ENCODE results near the gene PTCD2. TPM values are rescaled to one million over a fixed set of nuclear protein-coding genes. Genes with fewer than 3 reads are reported as not detected.

The PTCD2 gene
- total RNA-seq (2022; extraction: Qiagen RNA extraction; ENCODE audit: low read depth): 7.7 to 10.3 TPM (median 9.1 TPM) in 5 replicates

DNA sequence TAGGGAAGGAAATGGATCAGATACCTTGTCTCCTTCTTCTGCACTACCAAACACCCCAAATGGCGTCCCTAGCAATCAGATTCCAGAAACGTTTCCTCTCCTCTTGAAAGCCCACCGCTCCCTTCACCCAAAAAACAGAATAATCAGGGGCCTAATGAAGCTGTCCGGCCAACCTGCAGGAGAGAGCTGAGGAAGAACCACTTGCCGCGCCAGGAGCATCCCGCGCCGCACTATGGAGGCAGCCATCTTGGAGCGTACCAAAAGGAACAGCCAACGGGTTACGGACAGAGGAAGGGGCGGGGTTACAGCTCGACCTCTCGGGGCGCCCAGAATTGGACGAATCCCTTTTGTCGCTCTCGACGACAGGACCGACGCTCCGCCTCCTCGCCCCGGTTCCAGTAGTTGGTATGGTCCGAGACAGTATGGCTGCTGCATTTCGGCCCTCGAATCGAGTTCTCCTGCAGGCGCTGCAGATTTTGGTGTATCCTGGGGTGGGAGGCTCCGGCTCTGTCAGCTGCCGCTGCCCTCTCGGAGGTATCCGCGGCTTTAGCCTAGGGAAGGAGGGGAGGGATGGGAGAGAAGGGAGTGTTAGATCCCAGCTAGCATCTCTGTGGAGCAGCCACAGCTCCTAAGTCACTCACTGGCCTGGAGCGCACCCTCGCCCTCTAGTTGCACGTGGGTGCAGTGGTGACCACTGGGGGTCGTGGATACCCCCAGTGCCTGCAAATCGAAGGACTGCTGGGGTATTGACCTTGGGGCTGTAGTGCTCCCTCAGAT, at the start of gene PTCD2, which contains the start of gene MRPS27:
Gene PTCD2, plus strand, starts transcription at position 398 of the 777 bp plus-strand sequence. Its CDS starts 10 bp downstream, at position 408.
Gene MRPS27, minus strand, starts transcription at position 265 of the 777 bp plus-strand sequence. Its CDS starts 19 bp downstream, at position 246.

Other genes starting within 250 kb of the PTCD2 start
- gene MAP1B, start 212.9 kb upstream of the PTCD2 start, total RNA-seq (2022; extraction: Qiagen RNA extraction; ENCODE audit: low read depth): 25.5 to 57.1 TPM (median 43.2 TPM) in 5 replicates
- 52.7 to 60.7 TPM (median 57.3 TPM) in 5 replicates for gene MRPS27, start 133 bp upstream of the PTCD2 start, total RNA-seq (2022; extraction: Qiagen RNA extraction; ENCODE audit: low read depth)
- gene ZNF366, start 187.0 kb downstream of the PTCD2 start, total RNA-seq (2022; extraction: Qiagen RNA extraction; ENCODE audit: low read depth): not detected in 5 replicates